ENCODE data around the gene GRIP2.

GRIP2 gene

GRCh38 chr3:14508966-14509795 is 31.0 kb downstream of the GRIP2 start:
- H3K9ac ChIP-seq, result no peak overlapping the region
- H3K27ac ChIP-seq, result no peak overlapping the region
- peak overlapping the region; percentile 50 for H2AFZ ChIP-seq
- H3K79me2 ChIP-seq, result no peaks in the 10 kb centered on the region
- H3K27me3 ChIP-seq (ENCODE audit: control insufficient read depth, insufficient read depth, low read length), result no peaks in the 10 kb centered on the region
- peak; percentile 83 for TF ChIP-seq CTCF (IDR thresholded peaks at IDR 0.05)
- H3K4me1 ChIP-seq, result peaks cover 2% of the 10 kb centered on the region
- H3K4me2 ChIP-seq (ENCODE audit: low read length), result no peak overlapping the region
- no peaks in the 10 kb centered on the region for H3K9me3 ChIP-seq (ENCODE audit: control insufficient read depth, low read length)
- no peaks in the 10 kb centered on the region for H3K36me3 ChIP-seq (ENCODE audit: control insufficient read depth, insufficient read depth, low read length)
- no peak overlapping the region for H3K4me3 ChIP-seq (ENCODE audit: low read depth, low read length)

- Histone ChIP-seq H3K9me3 (ENCODE audit: control insufficient read depth, low read length) (no peaks in the 10 kb centered on the region), H3K9ac (no peak overlapping the region), H3K4me1 (peaks cover 2% of the 10 kb centered on the region), H3K4me3 (ENCODE audit: low read depth, low read length) (no peak overlapping the region), H3K27me3 (ENCODE audit: control insufficient read depth, insufficient read depth, low read length) (no peaks in the 10 kb centered on the region), H3K27ac (no peak overlapping the region), H3K36me3 (ENCODE audit: control insufficient read depth, insufficient read depth, low read length) (no peaks in the 10 kb centered on the region), H3K79me2 (no peaks in the 10 kb centered on the region), H3K4me2 (ENCODE audit: low read length) (no peak overlapping the region), H2AFZ (no peak overlapping the region)
- no peak for TF ChIP-seq CTCF (IDR thresholded peaks at IDR 0.05)
Measured at GRCh38 chr3:14508505-14508819, 31.7 kb downstream of the GRIP2 start.

- Histone ChIP-seq H3K9ac (no peak overlapping the region), H3K79me2 (no peaks in the 10 kb centered on the region), H3K27me3 (ENCODE audit: control insufficient read depth, insufficient read depth, low read length) (no peaks in the 10 kb centered on the region), H2AFZ (no peak overlapping the region), H3K4me1 (peaks cover 2% of the 10 kb centered on the region), H3K36me3 (ENCODE audit: control insufficient read depth, insufficient read depth, low read length) (no peaks in the 10 kb centered on the region), H3K4me2 (ENCODE audit: low read length) (no peak overlapping the region), H3K9me3 (ENCODE audit: control insufficient read depth, low read length) (no peaks in the 10 kb centered on the region), H3K27ac (no peak overlapping the region), H3K4me3 (ENCODE audit: low read depth, low read length) (no peak overlapping the region)
- no peak for TF ChIP-seq CTCF (IDR thresholded peaks at IDR 0.05)
Measured at GRCh38 chr3:14507757-14508504, 32.2 kb downstream of the GRIP2 start.

- no peak overlapping the region for H2AFZ ChIP-seq
- H3K79me2 ChIP-seq, result no peaks in the 10 kb centered on the region
- no peaks in the 10 kb centered on the region for H3K27me3 ChIP-seq (ENCODE audit: control insufficient read depth, insufficient read depth, low read length)
- H3K9ac ChIP-seq, result no peak overlapping the region
- no peak overlapping the region for H3K4me3 ChIP-seq (ENCODE audit: low read depth, low read length)
- no peaks in the 10 kb centered on the region for H3K36me3 ChIP-seq (ENCODE audit: control insufficient read depth, insufficient read depth, low read length)
- H3K4me2 ChIP-seq (ENCODE audit: low read length), result no peak overlapping the region
- TF ChIP-seq CTCF (IDR thresholded peaks at IDR 0.05), result no peak
- H3K9me3 ChIP-seq (ENCODE audit: control insufficient read depth, low read length), result no peaks in the 10 kb centered on the region
- H3K27ac ChIP-seq, result no peak overlapping the region
- peaks cover 2% of the 10 kb centered on the region for H3K4me1 ChIP-seq
Measured at GRCh38 chr3:14507305-14507741, 32.8 kb downstream of the GRIP2 start.
